GM18868 (cell line): ENCODE data around the gene BCL2L12.
A peak's percentile ranks its signal among the peaks of the same experiment; 100 is the strongest.

Source experiments
- ATAC-seq: cut with Tn5 transposase; IDR thresholded peaks from one replicate; pipeline ENCODE4 v1.9.1; 2021; ENCODE audit warnings: mild to moderate bottlenecking, moderate library complexity; ENCODE audit not compliant: unreplicated experiment

Gene BCL2L12

DNA sequence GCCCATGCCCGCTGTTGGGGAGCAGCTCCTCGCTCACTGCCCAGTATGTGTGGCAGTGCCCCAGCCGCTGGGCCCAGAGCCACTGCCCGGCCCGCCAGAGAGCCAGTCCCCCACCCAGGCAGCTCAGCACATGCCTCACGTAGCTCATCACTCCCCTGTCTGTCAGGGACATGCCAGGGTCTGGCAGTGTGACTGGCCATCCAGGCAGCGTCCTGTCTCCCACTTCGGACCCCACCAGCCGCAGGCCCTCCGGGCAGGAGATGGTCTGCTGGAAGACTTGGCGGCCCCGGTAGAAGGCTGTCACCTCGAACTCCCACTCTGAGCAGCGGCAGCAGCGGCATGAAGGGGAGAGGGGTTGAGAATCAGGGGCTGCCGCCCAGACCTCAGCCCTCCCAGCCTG lies 3.7 kb upstream of the BCL2L12 start:
- no peak for ATAC-seq

DNA sequence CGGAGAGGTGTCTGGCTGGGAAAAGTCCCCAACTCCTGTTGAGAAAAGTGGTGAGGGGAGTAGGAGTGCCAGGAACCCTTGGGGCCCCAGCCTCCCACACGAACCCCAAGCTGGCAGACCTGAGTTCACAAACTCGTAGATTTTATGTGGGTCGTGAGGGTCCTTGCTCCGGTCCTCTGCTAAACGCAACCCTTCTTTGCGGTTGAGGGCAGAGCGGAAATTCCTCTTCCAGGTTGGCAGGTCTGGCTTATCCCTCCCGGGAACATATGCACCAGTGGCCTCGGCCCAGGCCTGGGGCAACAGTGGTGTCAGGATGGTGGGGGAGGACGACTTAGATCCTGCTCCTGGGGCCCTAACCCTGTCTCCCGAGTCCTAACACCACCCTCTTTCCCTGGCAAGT lies 2.5 kb upstream of the BCL2L12 start:
- no peak for ATAC-seq

DNA sequence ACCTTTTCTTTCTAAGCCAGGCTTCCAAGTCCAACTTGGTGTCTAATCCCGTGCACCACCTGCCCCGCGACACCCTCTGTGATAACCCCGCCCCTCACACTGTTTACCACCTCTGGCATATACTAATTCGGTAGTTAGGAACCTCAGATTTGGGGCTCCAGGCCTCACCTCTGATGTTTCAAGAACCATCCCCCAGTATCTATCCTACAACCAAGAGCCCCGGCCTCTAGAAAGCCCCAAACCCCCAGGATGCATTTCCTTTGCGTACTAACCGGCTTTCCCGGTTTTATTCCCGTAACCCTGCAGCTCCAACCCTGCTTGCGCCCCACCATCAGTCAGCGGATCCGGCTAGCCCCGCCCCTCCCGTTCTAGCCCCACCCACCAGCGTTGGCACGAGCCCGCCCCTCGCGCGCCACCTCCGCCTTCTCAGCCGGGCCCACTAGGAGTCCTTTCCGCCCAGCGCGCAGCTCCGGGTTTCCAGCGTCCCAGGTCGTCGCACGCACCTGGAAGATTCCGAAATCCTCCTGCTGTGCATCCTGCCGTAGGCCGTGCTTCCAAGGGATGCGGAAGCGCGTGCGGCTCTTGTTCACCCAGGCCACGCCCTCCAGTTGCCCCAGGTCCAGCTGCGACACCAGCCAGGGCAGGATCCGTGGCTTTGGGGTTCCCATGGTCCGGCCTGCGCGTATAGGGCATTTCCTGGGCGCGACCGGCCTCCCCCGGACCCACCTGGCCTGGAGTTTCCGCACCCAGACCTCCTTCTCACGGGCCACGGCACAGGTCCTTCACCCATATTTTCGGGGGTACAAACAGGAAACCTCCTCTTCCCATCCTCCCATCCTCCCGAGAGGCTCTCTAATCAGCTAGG lies 1.3 kb upstream of the BCL2L12 start:
- ATAC-seq = no peak

DNA sequence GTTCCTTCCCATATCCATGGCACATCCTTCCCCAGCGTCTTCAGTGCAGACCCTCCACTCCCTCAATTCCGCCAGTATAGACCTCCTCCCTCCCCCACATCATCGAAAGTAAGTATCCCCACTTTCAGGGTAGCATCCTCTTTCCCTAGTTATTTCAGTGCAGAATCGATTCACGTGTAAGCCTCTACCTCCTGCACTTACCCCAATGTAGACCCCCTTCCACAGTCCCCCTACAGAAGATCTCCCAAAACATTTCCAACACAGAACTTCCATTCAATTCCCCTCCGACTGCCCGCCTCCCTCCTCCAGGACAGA lies 740 bp upstream of the BCL2L12 start:
- ATAC-seq = no peak

- ATAC-seq = no peak
These were observed 349 bp downstream of the BCL2L12 start for GRCh38 chr19:49666120-49666444.

DNA sequence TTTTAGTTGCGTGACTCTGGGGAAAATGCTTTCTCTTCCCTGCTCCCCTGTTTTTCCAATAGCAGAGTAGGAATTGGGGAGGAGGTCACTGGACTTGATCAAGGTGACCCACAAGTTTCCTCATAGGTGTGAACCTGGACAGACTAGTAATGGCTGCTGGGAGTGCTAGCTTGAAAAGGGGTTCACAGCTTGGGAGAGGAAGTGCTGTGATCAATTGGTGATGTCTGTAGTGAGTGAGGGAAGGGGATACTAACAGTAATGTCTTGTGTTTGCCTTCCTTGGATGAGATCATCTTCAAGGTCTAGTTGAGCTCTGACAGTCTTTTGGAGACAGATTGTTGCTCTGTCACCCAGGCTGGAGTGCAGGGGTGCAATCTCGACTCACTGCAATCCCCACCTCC lies 1.7 kb downstream of the BCL2L12 start:
- ATAC-seq = no peak

DNA sequence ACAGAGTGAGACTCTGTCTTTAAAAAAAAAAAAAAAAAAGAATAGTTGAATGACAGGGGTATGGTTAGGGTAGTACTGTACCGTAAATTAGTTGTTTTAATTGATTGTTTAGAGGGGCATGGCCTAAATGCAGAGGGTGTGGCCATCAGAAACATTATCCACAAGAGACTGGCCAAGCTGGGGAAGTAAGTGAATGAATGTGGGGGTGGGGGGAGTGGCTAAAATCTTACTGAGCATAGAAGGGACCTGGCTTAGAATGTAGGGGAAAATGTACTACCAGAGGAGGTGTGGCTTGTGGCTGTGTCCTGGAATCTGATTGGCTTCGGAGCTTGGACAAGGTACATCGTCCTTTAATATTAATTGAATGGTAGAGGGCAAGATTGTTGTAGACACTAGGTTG lies 3.8 kb downstream of the BCL2L12 start:
- ATAC-seq = no peak

- ATAC-seq = no peak
These were observed 6.6 kb downstream of the BCL2L12 start for GRCh38 chr19:49672131-49672919.

- ATAC-seq = no peak
These were observed 10.5 kb downstream of the BCL2L12 start for GRCh38 chr19:49676136-49676783.

DNA sequence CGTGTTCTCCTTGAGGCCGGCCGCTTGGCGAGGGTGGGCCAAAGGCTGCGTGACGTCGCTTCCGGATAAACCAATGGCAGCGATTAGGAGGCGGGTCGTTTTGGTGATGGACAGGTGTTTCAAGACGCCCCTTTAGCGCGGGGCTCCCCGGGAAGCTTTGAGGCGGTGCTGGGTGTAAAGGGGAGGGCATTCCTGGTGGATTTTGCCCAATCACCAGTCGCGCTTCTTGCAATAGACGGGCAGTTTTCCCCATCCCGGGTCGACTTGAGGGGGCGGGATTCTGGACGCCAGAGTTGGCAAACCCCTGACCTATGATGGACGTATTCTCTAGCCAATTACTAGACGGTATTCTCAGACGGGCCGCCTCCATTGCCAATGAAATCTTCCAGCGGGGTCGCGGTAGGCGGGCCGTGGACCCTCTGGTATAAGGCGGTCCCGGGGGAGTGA lies 11.1 kb downstream of the BCL2L12 start:
- peak; percentile 61 for ATAC-seq

DNA sequence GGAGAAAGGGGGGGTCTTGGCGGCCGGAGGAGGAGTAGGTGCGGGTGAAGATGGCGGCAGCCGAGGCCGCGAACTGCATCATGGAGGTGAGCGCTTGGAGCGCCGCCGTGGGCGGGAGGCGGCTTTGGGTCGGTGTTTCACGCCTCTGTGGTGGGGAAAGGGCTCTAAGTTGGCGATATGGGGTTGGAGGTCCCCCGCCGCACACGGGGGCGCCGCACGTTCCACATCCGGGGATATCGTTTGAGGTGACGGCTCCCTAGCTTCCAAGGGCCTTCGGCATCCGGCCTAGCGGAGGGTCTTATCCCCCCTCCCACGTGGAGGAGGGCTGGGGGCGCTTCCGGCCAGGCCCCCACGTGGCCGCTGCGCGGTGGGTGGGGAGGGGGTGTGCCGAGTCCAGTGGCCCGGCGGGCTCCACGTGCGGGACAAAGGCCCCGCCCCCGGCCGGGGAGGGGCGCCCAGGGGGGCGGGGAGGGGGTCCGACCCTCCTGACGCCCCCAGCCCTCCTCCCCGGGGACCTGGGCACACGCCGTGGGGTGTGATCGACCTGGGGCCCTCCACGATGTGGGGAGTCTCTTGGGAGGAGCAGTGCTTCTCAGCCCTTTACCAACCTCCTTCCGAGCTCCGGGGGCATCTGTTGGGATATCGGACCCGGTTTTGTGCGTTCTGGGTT lies 11.6 kb downstream of the BCL2L12 start, which contains the start of gene PRMT1:
TSS of gene PRMT1 (plus strand) at position 41 of the 670 bp plus-strand sequence. CDS start at position 51, 10 bp downstream.
- ATAC-seq = no peak

GRCh38 chr19:49677901-49678674 lies 12.4 kb downstream of the BCL2L12 start:
- ATAC-seq = no peak

GRCh38 chr19:49678985-49679770 lies 13.4 kb downstream of the BCL2L12 start:
- no peak for ATAC-seq

DNA sequence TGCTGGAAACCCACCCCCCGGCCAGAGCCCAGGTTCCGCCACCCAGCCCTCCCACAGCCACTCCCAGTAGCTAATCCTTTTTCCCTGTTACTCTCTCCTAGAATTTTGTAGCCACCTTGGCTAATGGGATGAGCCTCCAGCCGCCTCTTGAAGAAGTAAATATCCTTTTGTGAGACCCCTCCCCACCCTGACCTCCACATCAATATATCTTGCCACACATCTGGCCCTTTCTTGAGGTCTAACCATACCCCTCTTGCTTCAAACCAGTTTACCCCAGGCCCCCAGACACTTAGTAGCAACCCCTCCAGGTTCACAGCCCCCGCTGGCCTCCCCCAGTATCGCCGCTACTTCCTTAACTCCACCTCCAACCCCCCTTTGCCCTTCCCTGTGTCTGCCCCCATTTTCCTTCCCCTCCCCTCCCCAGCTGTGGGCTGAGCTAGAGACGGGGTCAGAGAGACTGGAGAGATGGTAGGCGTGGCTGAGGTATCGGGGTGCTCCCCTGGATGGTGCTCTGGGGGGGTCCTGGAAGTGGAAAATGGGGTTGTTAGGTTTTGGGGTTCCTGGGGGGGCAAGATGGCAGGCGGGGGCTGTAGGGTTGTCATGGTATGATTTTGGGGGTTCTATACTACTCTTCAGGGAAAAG lies 14.2 kb downstream of the BCL2L12 start:
- no peak for ATAC-seq

DNA sequence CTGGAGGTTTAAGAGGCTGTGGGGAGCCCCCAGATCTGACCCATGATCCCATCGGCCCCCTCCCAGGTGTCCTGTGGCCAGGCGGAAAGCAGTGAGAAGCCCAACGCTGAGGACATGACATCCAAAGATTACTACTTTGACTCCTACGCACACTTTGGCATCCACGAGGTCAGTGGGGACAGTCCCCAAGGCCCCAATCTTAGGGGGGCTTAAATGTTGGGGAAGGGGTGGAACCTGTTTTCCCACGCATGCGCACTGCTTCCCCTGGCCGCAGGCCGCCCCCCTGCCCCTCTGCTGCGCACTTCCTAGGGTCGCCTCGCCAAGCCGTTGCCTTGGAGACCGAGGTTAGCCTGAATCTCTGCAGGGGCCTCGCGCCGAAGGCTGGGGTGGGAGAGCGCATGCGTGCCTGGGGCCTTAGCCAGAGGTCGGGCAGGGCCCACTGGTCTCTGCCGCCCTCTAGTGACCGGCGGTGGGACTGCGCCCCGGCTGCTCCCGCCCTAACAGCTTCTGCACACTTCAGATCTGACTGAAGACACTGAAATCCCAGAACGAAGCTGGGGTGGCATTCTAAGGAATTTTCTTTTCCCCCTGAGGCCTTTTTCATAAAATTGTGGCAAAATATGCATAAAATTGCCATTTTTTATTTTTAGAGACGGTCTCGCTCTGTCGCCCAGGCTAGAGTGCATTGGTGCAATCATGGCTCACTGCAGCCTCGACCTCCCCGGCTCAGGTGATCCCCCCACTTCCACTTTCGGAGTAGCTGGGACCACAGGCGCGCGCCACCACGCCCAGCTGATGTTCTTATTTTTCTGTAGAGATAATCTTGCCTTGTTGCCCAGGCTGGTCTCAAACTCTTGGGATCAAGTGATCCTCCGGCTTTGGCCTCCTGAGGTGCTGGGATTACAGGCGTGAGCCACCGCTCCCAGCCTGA lies 15.0 kb downstream of the BCL2L12 start:
- no peak for ATAC-seq

GRCh38 chr19:49681830-49682229 lies 16.1 kb downstream of the BCL2L12 start:
- no peak for ATAC-seq

DNA sequence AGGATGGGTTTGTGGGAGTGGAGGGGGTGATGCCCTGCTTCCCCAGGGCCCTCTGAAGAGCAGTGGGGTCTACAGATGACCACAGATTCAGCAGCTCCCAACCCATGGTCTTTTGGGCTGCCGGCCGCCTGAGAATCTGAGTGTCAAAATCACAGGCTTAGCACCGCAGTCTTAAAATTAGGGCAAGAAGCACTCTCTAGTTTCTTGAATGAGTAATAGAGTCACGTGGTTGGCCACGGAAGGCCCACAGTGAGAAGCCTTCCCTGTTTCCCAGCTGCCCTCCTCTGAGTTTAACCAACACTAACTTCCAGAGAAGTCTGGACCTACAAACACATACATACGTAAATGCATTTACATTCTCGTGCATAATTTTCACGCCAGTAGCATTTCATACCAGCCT lies 16.5 kb downstream of the BCL2L12 start:
- ATAC-seq = no peak

- ATAC-seq = no peak
These were observed 18.1 kb downstream of the BCL2L12 start for GRCh38 chr19:49683814-49684250.
